HG03565 (cell line): ENCODE results near the gene TAC1.
"Not testable (repeated sequence)": the region's sequence is repeated elsewhere in the genome, so short reads cannot be mapped to it uniquely, and the experiment has no call there.

Experiments used
- ATAC-seq: cut with Tn5 transposase; IDR thresholded peaks from one replicate; pipeline ENCODE4 v1.9.1; 2021; ENCODE audit warnings: mild to moderate bottlenecking, moderate library complexity; ENCODE audit not compliant: unreplicated experiment

The TAC1 gene

GRCh38 chr7:97731736-97732564 lies at the start of gene TAC1:
TSS of gene TAC1 (plus strand) at chr7:97732086. CDS start at chr7:97732613, 527 bp downstream.
- ATAC-seq, result no peak

- ATAC-seq, result no peak
Observed at GRCh38 chr7:97685952-97686351, 45.9 kb upstream of the TAC1 start.

- no peak for ATAC-seq
Observed at GRCh38 chr7:97693586-97693985, 38.3 kb upstream of the TAC1 start.

- no peak for ATAC-seq
Observed at GRCh38 chr7:97694355-97694754, 37.5 kb upstream of the TAC1 start.

GRCh38 chr7:97697396-97697795 lies 34.5 kb upstream of the TAC1 start:
- no peak for ATAC-seq

GRCh38 chr7:97722386-97722785 lies 9.5 kb upstream of the TAC1 start:
- ATAC-seq, result no peak

GRCh38 chr7:97732565-97733275 lies 834 bp downstream of the TAC1 start:
- no peak for ATAC-seq

- no peak for ATAC-seq
Observed at GRCh38 chr7:97733276-97734161, 1.6 kb downstream of the TAC1 start.

- no peak for ATAC-seq
Observed at GRCh38 chr7:97734255-97734654, 2.4 kb downstream of the TAC1 start.

GRCh38 chr7:97735075-97735474 lies 3.2 kb downstream of the TAC1 start:
- no peak for ATAC-seq

- ATAC-seq, result no peak
Observed at GRCh38 chr7:97748482-97748881, 16.6 kb downstream of the TAC1 start.

- ATAC-seq, result no peak
Observed at GRCh38 chr7:97751566-97751965, 19.7 kb downstream of the TAC1 start.

- ATAC-seq, result no peak
Observed at GRCh38 chr7:97752215-97752614, 20.3 kb downstream of the TAC1 start.

- no peak for ATAC-seq
Observed at GRCh38 chr7:97757824-97758223, 25.9 kb downstream of the TAC1 start.

- ATAC-seq, result no peak
Observed at GRCh38 chr7:97770850-97771249, 39.0 kb downstream of the TAC1 start.

GRCh38 chr7:97771576-97771975 lies 39.7 kb downstream of the TAC1 start:
- no peak for ATAC-seq

- ATAC-seq, result no peak
Observed at GRCh38 chr7:97772045-97772901, 40.4 kb downstream of the TAC1 start.

- ATAC-seq, result not testable (repeated sequence)
Observed at GRCh38 chr7:97786398-97786797, 54.5 kb downstream of the TAC1 start.
